Endothelial cell of umbilical vein (primary cell): ENCODE results near the gene SNCAIP. TPM values are rescaled to one million over a fixed set of nuclear protein-coding genes. Genes with fewer than 3 reads are reported as not detected.

Source experiments
- BruUV-seq: library from RNA; stranded (reverse); fragments of 400-500 nt; replicated peaks from 2 replicates; lab custom pipeline; 2021; lab: Mats Ljungman, UMichigan
- CTCF ChIA-PET: fragments of 300-600, 350-600 bp; sonication (Branson Sonifier 250); formaldehyde crosslinking; loops from one replicate; lab custom pipeline; 2021; ENCODE audit warnings: antibody characterized with exemption, inconsistent platforms; lab: Charles Lee
- POLR2A ChIA-PET: fragments of 300-600, 350-600 bp; sonication (Branson Sonifier 250); formaldehyde crosslinking; loops from one replicate; lab custom pipeline; 2021; ENCODE audit warnings: antibody characterized with exemption, inconsistent platforms; lab: Charles Lee
- DNase-seq: peaks from one replicate; pipeline ENCODE4 v3.0.0-alpha.2; 2011; ENCODE audit warnings: low read depth, low spot score
- FAIRE-seq: peaks from 2 replicates; lab custom pipeline; 2011; peaks lifted over from hg19 to GRCh38; lab: Jason Lieb, UNC
- H2AFZ ChIP-seq: 2 replicates; pipeline ENCODE4 v1.6.0; 2012; ENCODE audit warnings: low read depth, low read length, control low read depth, inconsistent platforms
- H3K27ac ChIP-seq: 2 replicates; pipeline ENCODE4 v1.5.1; 2011; ENCODE audit warnings: low read depth, mild to moderate bottlenecking, control low read depth, low read length, moderate library complexity; ENCODE audit not compliant: insufficient read depth
- H3K27me3 ChIP-seq, 2 experiments: 2 replicates each; pipeline versions ENCODE4 v1.6.0 to v1.6.1; 2011; ENCODE audit warnings: low read length in 2 of 2, mixed read lengths in 1 of 2; ENCODE audit not compliant: control insufficient read depth in 2 of 2, insufficient read depth in 2 of 2
- H3K36me3 ChIP-seq, 2 experiments: 2 replicates in 1 of 2; 3 replicates in 1 of 2; pipeline ENCODE4 v1.5.1; 2011; ENCODE audit warnings: low read length in 2 of 2, mild to moderate bottlenecking in 1 of 2, moderate library complexity in 1 of 2; ENCODE audit not compliant: control insufficient read depth in 2 of 2, insufficient read depth in 2 of 2; ENCODE audit errors: extremely low read depth in 1 of 2
- H3K4me1 ChIP-seq: 3 replicates; pipeline ENCODE4 v1.5.1; 2011; ENCODE audit warnings: mild to moderate bottlenecking, low read length; ENCODE audit not compliant: control insufficient read depth, insufficient read depth; ENCODE audit errors: extremely low read depth
- H3K4me2 ChIP-seq: 2 replicates; pipeline ENCODE4 v1.6.1; 2011; ENCODE audit warnings: low read length, control low read depth, mixed read lengths; ENCODE audit not compliant: insufficient read depth
- H3K4me3 ChIP-seq, 3 experiments: fragments of 200-600 bp in 1 of 3; sonication (generic), shearing (Covaris generic) in 1 of 3; replicated peaks in 1 of 3; 2 replicates each; pipeline ENCODE4 v1.5.1; 2011 to 2016; ENCODE audit warnings: control low read depth in 3 of 3, low read length in 3 of 3, mild to moderate bottlenecking in 2 of 3, inconsistent platforms in 1 of 3, low read depth in 1 of 3, moderate library complexity in 1 of 3; ENCODE audit not compliant: insufficient read depth in 1 of 3
- H3K79me2 ChIP-seq: 2 replicates; pipeline ENCODE4 v1.6.0; 2012; ENCODE audit warnings: low read length, inconsistent platforms; ENCODE audit not compliant: control insufficient read depth, insufficient read depth
- H3K9ac ChIP-seq: replicated peaks from 2 replicates; pipeline ENCODE3; 2011; ENCODE audit warnings: low read length, control low read depth; ENCODE audit not compliant: insufficient read depth; ENCODE audit errors: extremely low read depth
- H3K9me1 ChIP-seq: replicated peaks from 3 replicates; pipeline ENCODE4 v1.6.0; 2011; ENCODE audit warnings: mild to moderate bottlenecking, low read length; ENCODE audit not compliant: control insufficient read depth, insufficient read depth; ENCODE audit errors: extremely low read depth
- H3K9me3 ChIP-seq: replicated peaks from 2 replicates; pipeline ENCODE4 v1.5.1; 2012; ENCODE audit warnings: low read length, inconsistent platforms; ENCODE audit not compliant: control insufficient read depth, insufficient read depth
- H4K20me1 ChIP-seq: replicated peaks from 2 replicates; pipeline ENCODE3; 2011; ENCODE audit warnings: mild to moderate bottlenecking, low read length; ENCODE audit not compliant: control insufficient read depth, insufficient read depth; ENCODE audit errors: extremely low read depth
- EZH2 ChIP-seq: IDR thresholded peaks from 2 replicates; pipeline ENCODE4 v1.6.1; 2012; ENCODE audit warnings: borderline replicate concordance, low read depth, mild to moderate bottlenecking, moderate library complexity, low read length, inconsistent platforms; ENCODE audit not compliant: severe bottlenecking
- FOS ChIP-seq: IDR thresholded peaks from 2 replicates; pipeline ENCODE4 v1.6.1; 2011; ENCODE audit warnings: mild to moderate bottlenecking, low read length, moderate library complexity, borderline replicate concordance; ENCODE audit not compliant: insufficient read depth
- GATA2 ChIP-seq: IDR thresholded peaks from 2 replicates; pipeline ENCODE4 v1.7.0; 2011; ENCODE audit warnings: low read depth, mild to moderate bottlenecking, moderate library complexity, mixed read lengths, low read length; ENCODE audit not compliant: insufficient read length, insufficient read depth
- dilution Hi-C: fragments of 300-500 bp; cut with MboI; formaldehyde crosslinking; loops from one replicate; pipeline ENCODE4 v1.15.0; 2019; ENCODE audit warnings: low sequenced_read_pairs; ENCODE audit not compliant: extremely low pct_ligation_motif_present
- intact Hi-C: fragments of 100-400 bp; cut with micrococcal nuclease; formaldehyde crosslinking; loops from one replicate; pipeline ENCODE4 v1.10.0; 2022
- polyA plus RNA-seq, 4 experiments: library from polyadenylated mRNA; depleted of rRNA in 3 of 4; stranded (reverse) in 3 of 4; unstranded in 1 of 4; fragments of >200 nt; gene quantifications; 2 replicates each; pipeline versions ENCODE4 v1.2.1 to v1.2.3, GENCODE V29; 2011 to 2012; ENCODE audit warnings: missing spikeins in 1 of 4
- total RNA-seq: library from RNA; stranded (reverse); gene quantifications from 2 replicates; pipeline ENCODE4 v1.2.3, GENCODE V29; 2021
- TF ChIP-seq, protein P1 (sequence below): IDR thresholded peaks from 2 replicates; pipeline ENCODE4 v1.6.1; 2011; ENCODE audit not compliant: insufficient read depth, insufficient read length

Gene SNCAIP
- total and polyA plus RNA-seq, 2 donors (not counting 3 experiments of a cell fraction or from before 2014, with no cell fraction given): 13.1 to 42.0 TPM

DNA sequence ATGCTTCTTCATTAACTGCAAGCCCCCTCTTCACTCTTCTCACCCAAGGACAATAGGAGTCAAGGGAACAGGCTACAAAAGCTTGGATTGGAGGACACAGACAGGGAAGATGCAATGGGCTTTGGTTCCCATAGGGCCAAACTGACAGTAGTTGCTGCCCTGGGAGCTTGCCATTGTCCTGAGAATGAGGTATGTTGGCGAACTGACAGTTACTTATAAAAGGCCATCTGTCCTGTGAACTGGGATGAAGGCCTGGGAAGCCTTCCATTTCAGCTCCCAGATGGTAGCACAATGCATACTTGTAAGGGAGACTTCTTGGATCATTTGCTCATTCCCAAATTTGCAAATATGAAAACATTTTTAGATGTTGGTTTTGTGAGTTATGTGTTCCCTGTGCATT lies 88.9 kb downstream of the SNCAIP start:
- Histone ChIP-seq H3K9me1 (no peaks in the 10 kb centered on the region), H2AFZ (no peak overlapping the region), H3K27ac (no peak overlapping the region), H4K20me1 (no peaks in the 10 kb centered on the region), H3K79me2 (no peaks in the 10 kb centered on the region), H3K27me3 (no peaks in the 10 kb centered on the region), H3K4me3 (no peak overlapping the region), H3K4me1 (no peaks in the 10 kb centered on the region), H3K9ac (no peak overlapping the region), H3K4me2 (no peak overlapping the region), H3K9me3 (no peaks in the 10 kb centered on the region), H3K36me3 (no peaks in the 10 kb centered on the region)
- CTCF ChIA-PET: no interaction called here
- intact Hi-C loops: no loop called here
- dilution Hi-C loops: no loop called here
- POLR2A ChIA-PET: no interaction called here
- TF ChIP-seq GATA2 (no peak), EZH2 (no peak)
- TF ChIP-seq, protein P1, sequence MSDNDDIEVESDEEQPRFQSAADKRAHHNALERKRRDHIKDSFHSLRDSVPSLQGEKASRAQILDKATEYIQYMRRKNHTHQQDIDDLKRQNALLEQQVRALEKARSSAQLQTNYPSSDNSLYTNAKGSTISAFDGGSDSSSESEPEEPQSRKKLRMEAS: no peak
- no peak for DNase-seq
- FAIRE-seq: no peak
- BruUV-seq: no TSS peak

DNA sequence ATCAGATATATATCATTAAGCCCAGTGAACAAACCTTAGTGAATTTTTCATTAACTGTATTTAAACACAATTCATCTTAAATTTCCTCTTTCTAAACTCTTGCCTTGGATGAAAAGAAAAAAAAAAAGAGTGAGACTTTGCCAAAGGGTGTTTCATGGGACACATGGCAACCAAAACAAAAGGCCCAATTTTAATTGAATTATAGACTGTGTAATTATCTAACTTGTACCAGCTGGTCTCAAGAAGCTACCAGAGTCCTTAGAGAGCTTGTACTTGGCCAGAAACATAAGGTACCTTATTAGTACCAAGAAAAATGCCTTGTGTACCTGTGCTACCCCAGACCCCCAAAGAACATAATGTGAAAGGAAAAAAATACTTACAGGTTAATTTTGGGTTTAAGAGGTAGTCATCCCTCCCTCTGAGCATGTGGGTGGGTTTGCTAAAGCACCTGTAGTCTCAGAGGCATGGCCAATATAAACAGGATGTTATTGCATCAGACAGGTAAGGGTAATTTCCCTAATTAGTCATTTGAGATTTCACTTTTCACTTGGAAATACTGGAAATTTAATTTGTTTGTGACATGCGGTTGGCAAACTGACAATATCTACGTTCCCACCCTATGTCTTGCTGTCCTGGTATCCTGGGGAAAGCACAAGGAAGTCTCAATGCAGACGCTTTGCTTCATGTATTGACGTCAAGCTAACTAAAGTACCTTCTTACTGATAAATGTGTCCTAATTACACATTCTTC lies 90.1 kb downstream of the SNCAIP start:
- ChIA-PET POLR2A (no interaction called here), CTCF (no interaction called here)
- FAIRE-seq (no peak), DNase-seq (no peak)
- no peaks in the 10 kb centered on the region for H3K9me1 ChIP-seq
- BruUV-seq: no TSS peak
- no peak overlapping the region for H2AFZ ChIP-seq
- H3K9ac ChIP-seq: no peak overlapping the region
- no peak overlapping the region for H3K27ac ChIP-seq
- H3K4me3 ChIP-seq: no peak overlapping the region
- no peaks in the 10 kb centered on the region for H3K79me2 ChIP-seq
- no peaks in the 10 kb centered on the region for H3K9me3 ChIP-seq
- H3K36me3 ChIP-seq: no peaks in the 10 kb centered on the region
- intact Hi-C loops: no loop called here
- no peaks in the 10 kb centered on the region for H3K4me1 ChIP-seq
- TF ChIP-seq, protein P1: no peak
- TF ChIP-seq FOS: no peak
- H3K27me3 ChIP-seq: no peaks in the 10 kb centered on the region
- dilution Hi-C loops: no loop called here
- H4K20me1 ChIP-seq: no peaks in the 10 kb centered on the region
- no peak overlapping the region for H3K4me2 ChIP-seq
